GM11168 (cell line): ENCODE results near the gene ITFG1.

Experiments
- in situ Hi-C: fragments of 300-500 bp; cut with MboI; formaldehyde crosslinking; loops from one replicate; pipeline ENCODE4 v1.12.0; 2022; ENCODE audit warnings: low sequenced_read_pairs; ENCODE audit not compliant: unreplicated experiment

ITFG1 gene

GRCh38 chr16:47134550-47134949 lies 326.3 kb downstream of the ITFG1 start:
- in situ Hi-C loops = loop anchor here (10.0 kb wide), 1 partner anchor 1030 kb away; no protein-coding TSS in a partner anchor

- in situ Hi-C loops = loop anchor here (10.0 kb wide), 1 partner anchor 1032 kb away; no protein-coding TSS in a partner anchor
Measured at GRCh38 chr16:47132308-47132707, 328.6 kb downstream of the ITFG1 start.

- in situ Hi-C loops = loop anchor here (10.0 kb wide), 1 partner anchor 1035 kb away; no protein-coding TSS in a partner anchor
Measured at GRCh38 chr16:47129755-47130435, 331.0 kb downstream of the ITFG1 start.

GRCh38 chr16:47127541-47127940 lies 333.3 kb downstream of the ITFG1 start:
- in situ Hi-C loops = no loop called here

GRCh38 chr16:47125757-47126156 lies 335.1 kb downstream of the ITFG1 start:
- in situ Hi-C loops = no loop called here

- in situ Hi-C loops = no loop called here
Measured at GRCh38 chr16:47113130-47113529, 347.7 kb downstream of the ITFG1 start.

GRCh38 chr16:47110939-47111338 lies 349.9 kb downstream of the ITFG1 start:
- in situ Hi-C loops = no loop called here

GRCh38 chr16:47109361-47109760 lies 351.5 kb downstream of the ITFG1 start:
- in situ Hi-C loops = no loop called here
